Neutrophil (primary cell): Measurements from ENCODE around the gene PRDM15.

Experiments
- H3K27ac ChIP-seq: fragments of 200-600 bp; sonication (generic); 2 replicates; pipeline ENCODE4 v1.5.1; 2016; ENCODE audit warnings: mild to moderate bottlenecking, moderate library complexity
- H3K27me3 ChIP-seq: fragments of 200-600 bp; sonication (generic); 2 replicates; pipeline ENCODE4 v1.6.0; 2016; ENCODE audit warnings: mild to moderate bottlenecking
- H3K36me3 ChIP-seq: fragments of 200-600 bp; sonication (generic); 2 replicates; pipeline ENCODE4 v1.5.1; 2017
- H3K4me1 ChIP-seq, 2 experiments: fragments of 200-600 bp in 1 of 2; sonication (generic) in 1 of 2; 1 replicate in 1 of 2; 2 replicates in 1 of 2; pipeline versions ENCODE4 v1.5.1 to v1.6.1; 2013 to 2016; ENCODE audit warnings: low read depth in 1 of 2, low read length in 1 of 2, mild to moderate bottlenecking in 1 of 2, moderate library complexity in 1 of 2; ENCODE audit not compliant: control insufficient read depth in 1 of 2, insufficient read depth in 1 of 2
- H3K4me3 ChIP-seq, 2 experiments: fragments of 200-600 bp in 1 of 2; sonication (generic) in 1 of 2; 1 replicate in 1 of 2; 2 replicates in 1 of 2; pipeline ENCODE4 v1.5.1; 2013 to 2016; ENCODE audit warnings: low read depth in 1 of 2, low read length in 1 of 2, mild to moderate bottlenecking in 1 of 2, moderate library complexity in 1 of 2
- H3K9me3 ChIP-seq: fragments of 200-600 bp; sonication (generic); 2 replicates; pipeline ENCODE4 v1.5.1; 2016
- TF ChIP-seq, protein P1 (sequence below): fragments of 200-600 bp; sonication (generic); IDR thresholded peaks from 2 replicates; pipeline ENCODE4 v1.5.1; 2016; ENCODE audit warnings: antibody characterized with exemption

Gene PRDM15

DNA sequence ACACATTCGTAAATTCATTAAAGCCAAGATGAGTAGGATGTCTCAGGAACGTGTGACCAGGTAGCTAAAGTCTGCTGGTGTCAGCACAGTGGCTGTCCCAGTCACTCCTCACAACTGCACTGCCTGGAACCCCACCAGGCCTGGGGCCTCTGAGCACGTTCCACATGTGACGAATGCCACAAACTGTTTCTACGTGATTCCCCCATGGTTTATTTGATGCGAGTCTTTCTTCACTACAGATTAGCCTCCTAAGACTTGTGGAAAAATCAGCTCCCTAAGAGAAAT lies 33.2 kb downstream of the PRDM15 start:
- H3K4me1 ChIP-seq, result no peaks in the 10 kb centered on the region
- no peaks in the 10 kb centered on the region for H3K27me3 ChIP-seq
- peaks cover 1% of the 10 kb centered on the region for H3K36me3 ChIP-seq
- no peaks in the 10 kb centered on the region for H3K9me3 ChIP-seq
- H3K4me3 ChIP-seq, result no peak overlapping the region
- no peak overlapping the region for H3K27ac ChIP-seq
- TF ChIP-seq, protein P1, sequence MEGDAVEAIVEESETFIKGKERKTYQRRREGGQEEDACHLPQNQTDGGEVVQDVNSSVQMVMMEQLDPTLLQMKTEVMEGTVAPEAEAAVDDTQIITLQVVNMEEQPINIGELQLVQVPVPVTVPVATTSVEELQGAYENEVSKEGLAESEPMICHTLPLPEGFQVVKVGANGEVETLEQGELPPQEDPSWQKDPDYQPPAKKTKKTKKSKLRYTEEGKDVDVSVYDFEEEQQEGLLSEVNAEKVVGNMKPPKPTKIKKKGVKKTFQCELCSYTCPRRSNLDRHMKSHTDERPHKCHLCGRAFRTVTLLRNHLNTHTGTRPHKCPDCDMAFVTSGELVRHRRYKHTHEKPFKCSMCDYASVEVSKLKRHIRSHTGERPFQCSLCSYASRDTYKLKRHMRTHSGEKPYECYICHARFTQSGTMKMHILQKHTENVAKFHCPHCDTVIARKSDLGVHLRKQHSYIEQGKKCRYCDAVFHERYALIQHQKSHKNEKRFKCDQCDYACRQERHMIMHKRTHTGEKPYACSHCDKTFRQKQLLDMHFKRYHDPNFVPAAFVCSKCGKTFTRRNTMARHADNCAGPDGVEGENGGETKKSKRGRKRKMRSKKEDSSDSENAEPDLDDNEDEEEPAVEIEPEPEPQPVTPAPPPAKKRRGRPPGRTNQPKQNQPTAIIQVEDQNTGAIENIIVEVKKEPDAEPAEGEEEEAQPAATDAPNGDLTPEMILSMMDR, result no peak

DNA sequence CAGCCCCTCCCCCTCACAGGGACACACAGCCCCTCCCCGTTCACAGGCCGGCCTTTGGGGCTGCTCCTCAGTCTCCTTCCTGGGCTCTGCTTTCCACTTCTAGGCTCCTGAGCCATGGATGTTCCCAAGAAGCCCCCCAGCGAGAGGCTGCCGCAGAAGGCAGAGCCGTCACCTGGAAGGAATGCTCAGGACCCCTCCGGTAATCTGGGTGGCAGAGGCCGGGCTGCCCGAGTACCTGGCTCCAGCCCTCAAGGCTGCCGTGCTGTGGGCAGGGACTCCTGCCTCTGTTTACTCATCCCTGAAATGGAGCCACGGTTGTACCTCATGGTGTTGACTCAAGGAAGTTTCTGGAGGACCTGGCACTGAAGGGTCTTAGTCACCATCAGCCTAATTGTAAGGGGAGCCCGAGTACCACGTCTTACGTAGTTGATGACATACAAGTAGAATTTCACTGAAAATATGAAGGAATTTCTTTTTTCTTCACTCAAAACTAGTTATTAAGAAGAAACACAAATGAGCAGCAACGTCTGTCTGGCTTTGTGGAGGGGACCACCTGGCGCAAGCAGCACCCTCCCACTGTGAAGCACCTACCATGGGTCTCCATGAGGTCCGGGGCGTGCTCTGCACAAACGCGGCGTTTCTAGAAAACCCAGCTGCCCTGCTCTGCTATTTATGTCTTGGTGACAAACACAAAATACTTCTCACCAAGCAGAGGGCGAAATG lies 33.7 kb downstream of the PRDM15 start:
- H3K4me3 ChIP-seq, result no peak overlapping the region

DNA sequence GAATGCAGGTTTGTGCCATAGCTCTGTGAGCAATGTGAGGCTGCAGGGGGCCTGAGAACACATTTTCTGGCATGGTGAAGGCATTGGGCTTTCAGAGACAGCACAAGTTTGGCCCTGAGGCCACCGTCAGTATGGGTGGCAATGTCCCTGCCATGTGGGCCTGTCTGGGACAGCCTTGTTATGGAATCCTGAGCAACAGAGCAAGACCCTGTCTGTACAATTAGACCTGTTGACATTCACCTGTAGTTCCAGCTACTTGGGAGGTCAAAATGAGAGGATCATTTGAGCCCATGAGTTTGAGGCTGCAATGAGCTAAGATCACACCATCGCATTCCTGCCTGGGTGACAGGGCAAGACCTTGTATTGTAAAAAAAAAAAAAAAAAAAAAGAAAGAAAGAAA lies 35.6 kb downstream of the PRDM15 start:
- Histone ChIP-seq H3K4me3 (no peak overlapping the region), H3K9me3 (no peaks in the 10 kb centered on the region), H3K4me1 (no peaks in the 10 kb centered on the region), H3K36me3 (no peaks in the 10 kb centered on the region), H3K27me3 (no peaks in the 10 kb centered on the region), H3K27ac (no peak overlapping the region)
- TF ChIP-seq, protein P1, result no peak

More for the DNA sequence above, 33.7 kb downstream of the PRDM15 start:
- Histone ChIP-seq H3K27me3 (no peaks in the 10 kb centered on the region), H3K36me3 (no peaks in the 10 kb centered on the region), H3K9me3 (no peaks in the 10 kb centered on the region), H3K4me1 (no peaks in the 10 kb centered on the region), H3K27ac (no peak overlapping the region)
- TF ChIP-seq, protein P1, result no peak

DNA sequence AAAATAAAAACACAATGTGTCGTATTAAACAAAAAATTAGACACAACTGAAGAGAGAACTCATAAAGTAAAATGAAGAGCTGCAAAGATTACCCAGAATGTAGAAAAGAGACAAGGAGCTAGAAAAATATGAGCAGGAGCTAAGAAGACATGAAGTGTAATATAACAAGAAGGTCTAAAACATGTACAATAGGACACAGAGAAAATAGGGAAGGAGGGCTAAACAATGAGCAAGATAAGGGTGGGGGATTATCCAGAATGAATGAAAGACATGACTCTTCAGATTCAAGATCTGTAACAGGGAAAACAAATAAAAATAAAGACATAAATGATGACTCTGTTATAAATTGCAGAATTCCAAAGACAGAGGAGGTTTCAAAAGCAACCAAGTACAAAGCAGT lies 38.3 kb downstream of the PRDM15 start:
- H3K4me1 ChIP-seq, result no peaks in the 10 kb centered on the region
- peaks cover 19% of the 10 kb centered on the region for H3K36me3 ChIP-seq
- H3K27me3 ChIP-seq, result no peaks in the 10 kb centered on the region
- no peak overlapping the region for H3K4me3 ChIP-seq
- TF ChIP-seq, protein P1, result no peak
- no peaks in the 10 kb centered on the region for H3K9me3 ChIP-seq
- no peak overlapping the region for H3K27ac ChIP-seq

DNA sequence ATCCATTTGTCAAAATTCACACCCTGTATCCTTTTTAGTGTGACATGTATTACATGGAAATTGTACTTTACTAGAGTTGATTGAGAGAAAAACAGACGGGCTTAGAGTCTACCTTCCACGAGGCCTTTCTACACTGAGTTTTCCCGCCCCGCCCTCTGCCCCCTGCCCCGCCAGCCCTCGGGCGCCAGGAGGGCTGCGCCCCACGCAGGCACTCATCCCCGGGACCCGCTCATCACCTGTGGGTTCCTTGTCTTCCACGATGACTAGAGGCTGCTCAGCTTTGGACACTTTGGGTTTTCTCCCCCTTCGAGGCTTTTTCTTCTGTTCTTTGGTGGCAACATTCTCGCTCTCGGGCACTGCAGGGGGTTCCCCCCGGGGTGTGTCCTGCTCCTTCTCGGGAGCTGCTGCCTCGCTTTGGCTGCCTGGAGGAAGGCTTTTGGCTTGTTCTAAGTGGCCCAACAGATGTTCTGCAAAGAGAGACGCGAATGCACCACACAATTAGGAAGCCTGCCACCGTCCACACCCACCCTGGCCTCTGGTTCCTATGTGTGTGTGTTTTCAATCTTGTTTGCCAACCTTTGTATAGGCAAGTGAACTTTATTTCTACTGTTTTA lies 39.6 kb downstream of the PRDM15 start:
- Histone ChIP-seq H3K4me3 (no peak overlapping the region), H3K9me3 (no peaks in the 10 kb centered on the region), H3K27ac (no peak overlapping the region), H3K27me3 (no peaks in the 10 kb centered on the region), H3K36me3 (peaks cover 32% of the 10 kb centered on the region), H3K4me1 (no peaks in the 10 kb centered on the region)
- TF ChIP-seq, protein P1, result no peak
